Naive thymus-derived CD4-positive, alpha-beta T cell (primary cell): ENCODE measurements around the gene CD44. TPM values are rescaled to one million over a fixed set of nuclear protein-coding genes. Genes with fewer than 3 reads are reported as not detected.

Source experiments
- ATAC-seq: fragments of 150-1000 bp; cut with Tn5 transposase; 2 replicates; pipeline ENCODE4 v1.10.0; 2021; ENCODE audit warnings: mild to moderate bottlenecking, moderate library complexity
- CTCF ChIA-PET: fragments of 350-600 bp; sonication (Branson Sonifier 250); formaldehyde crosslinking; loops from one replicate; lab custom pipeline; 2021; ENCODE audit warnings: antibody characterized with exemption; lab: Charles Lee
- POLR2A ChIA-PET: fragments of 350-600 bp; sonication (Branson Sonifier 250); formaldehyde crosslinking; loops from one replicate; lab custom pipeline; 2021; ENCODE audit warnings: antibody characterized with exemption, inconsistent platforms; lab: Charles Lee
- DNase-seq, 9 donors: peaks; one replicate each; pipeline versions ENCODE4 v3.0.0 to v3.0.0-alpha.2; 2020 to 2022; ENCODE audit warnings: mixed read lengths in 1 of 9
- H3K27ac ChIP-seq: one replicate; pipeline ENCODE4 v1.7.0; 2013; ENCODE audit warnings: mild to moderate bottlenecking, low read depth, low read length, moderate library complexity
- H3K27me3 ChIP-seq, 2 donors: one replicate each; pipeline ENCODE4 v1.7.0; 2013; ENCODE audit warnings: low read length in 2 of 2, mild to moderate bottlenecking in 2 of 2, moderate library complexity in 2 of 2; ENCODE audit not compliant: control insufficient read depth in 2 of 2, insufficient read depth in 2 of 2
- H3K36me3 ChIP-seq, 3 experiments: 1 replicate in 2 of 3; 2 replicates in 1 of 3; pipeline ENCODE4 v1.7.0; 2013; ENCODE audit warnings: low read length in 3 of 3, mild to moderate bottlenecking in 3 of 3, moderate library complexity in 1 of 3; ENCODE audit not compliant: insufficient read depth in 3 of 3, control insufficient read depth in 2 of 3
- H3K4me1 ChIP-seq, 2 donors: one replicate each; pipeline ENCODE4 v1.7.0; 2013; ENCODE audit warnings: low read length in 2 of 2, mild to moderate bottlenecking in 2 of 2, moderate library complexity in 1 of 2; ENCODE audit not compliant: control insufficient read depth in 2 of 2, insufficient read depth in 2 of 2
- H3K4me3 ChIP-seq: 2 replicates; pipeline ENCODE4 v1.7.0; 2013; ENCODE audit warnings: mild to moderate bottlenecking, low read length
- H3K9me3 ChIP-seq, 3 experiments: 1 replicate in 2 of 3; 2 replicates in 1 of 3; pipeline ENCODE4 v1.7.0; 2013; ENCODE audit warnings: low read length in 3 of 3; ENCODE audit not compliant: control insufficient read depth in 2 of 3
- H3K27ac Mint-ChIP-seq, 9 donors: one replicate each; pipeline ENCODE4 v1.8.0; 2020 to 2022; ENCODE audit warnings: mixed read lengths in 9 of 9, mild to moderate bottlenecking in 8 of 9, moderate library complexity in 5 of 9, inconsistent platforms in 2 of 9
- H3K27me3 Mint-ChIP-seq, 5 donors: one replicate each; pipeline ENCODE4 v1.8.0; 2021 to 2022; ENCODE audit warnings: mixed read lengths in 5 of 5, mild to moderate bottlenecking in 1 of 5
- H3K36me3 Mint-ChIP-seq, 5 donors: one replicate each; pipeline ENCODE4 v1.8.0; 2020 to 2022; ENCODE audit warnings: mixed read lengths in 5 of 5, mild to moderate bottlenecking in 3 of 5, inconsistent platforms in 1 of 5
- H3K4me1 Mint-ChIP-seq, 7 donors: one replicate each; pipeline ENCODE4 v1.8.0; 2020 to 2022; ENCODE audit warnings: mixed read lengths in 7 of 7, mild to moderate bottlenecking in 3 of 7, inconsistent platforms in 1 of 7
- H3K4me3 Mint-ChIP-seq, 10 donors: one replicate each; pipeline ENCODE4 v1.8.0; 2020 to 2022; ENCODE audit warnings: mild to moderate bottlenecking in 10 of 10, mixed read lengths in 10 of 10, moderate library complexity in 6 of 10, inconsistent platforms in 2 of 10
- H3K9me3 Mint-ChIP-seq, 11 donors: one replicate each; pipeline ENCODE4 v1.8.0; 2020 to 2022; ENCODE audit warnings: mixed read lengths in 11 of 11, mild to moderate bottlenecking in 4 of 11, inconsistent platforms in 1 of 11, moderate library complexity in 1 of 11
- intact Hi-C, 2 donors: fragments of 100-400 bp; cut with micrococcal nuclease; formaldehyde crosslinking; loops; one replicate each; pipeline ENCODE4 v1.15.1; 2023
- polyA plus RNA-seq, 2 donors: library from polyadenylated mRNA; unstranded; fragments of 300-500 nt; fragmentation: Illumina TruSeq; gene quantifications; one replicate each; pipeline ENCODE4 v1.2.3, GENCODE V29; 2021
- total RNA-seq, 6 experiments: library from RNA in 5 of 6; stranded (reverse) in 5 of 6; gene quantifications; 1 replicate in 5 of 6; 2 replicates in 1 of 6; pipeline ENCODE4 v1.2.3 and lab custom pipeline; 2021 to 2026

CD44 gene
- total and polyA plus RNA-seq, 7 experiments from 2014 or later: 332 to 1,223 (median 755) TPM

GRCh38 chr11:35138058-35138457 lies 913 bp upstream of the CD44 start:
- peaks cover 0 to 13% (median 0%) of the 10 kb centered on the region in 5 donors for H3K27me3 Mint-ChIP-seq
- Histone ChIP-seq H3K27ac (peak overlapping the region; percentile 88), H3K9me3 (no peaks in the 10 kb centered on the region), H3K4me1 (peaks cover 24 to 27% of the 10 kb centered on the region in 2 donors), H3K4me3 (peak overlapping the region; percentile 97), H3K36me3 (peaks cover 0 to 11% (median 0%) of the 10 kb centered on the region in 3 experiments), H3K27me3 (no peaks in the 10 kb centered on the region)
- peaks cover 35 to 57% (median 46%) of the 10 kb centered on the region in 7 donors for H3K4me1 Mint-ChIP-seq
- ChIA-PET POLR2A (interaction anchor here (0.8 to 6.8 kb wide), 18 partner anchors 14 to 139 kb away, joined by 3 to 185 read pairs (median 12); no protein-coding TSS in a partner anchor), CTCF (interaction anchor here (1.0 to 5.7 kb wide), 3 partner anchors 28 to 137 kb away, joined by 5 to 33 read pairs (median 5); no protein-coding TSS in a partner anchor)
- H3K9me3 Mint-ChIP-seq: peaks cover 0 to 1% (median 0%) of the 10 kb centered on the region in 11 donors
- ATAC-seq (no peak), DNase-seq (no peak)
- peaks cover 0 to 31% (median 3%) of the 10 kb centered on the region in 5 donors for H3K36me3 Mint-ChIP-seq
- intact Hi-C loops: loop anchor here (1.0 to 2.0 kb wide), 4 partner anchors 8 to 99 kb away; no protein-coding TSS in a partner anchor
- peak overlapping the region; percentile 79 to 100 (median 95) for H3K27ac Mint-ChIP-seq
- H3K4me3 Mint-ChIP-seq: peak overlapping the region; percentile 90 to 100 (median 96)

- Mint-ChIP-seq H3K4me1 (peaks cover 37 to 57% (median 47%) of the 10 kb centered on the region in 7 donors), H3K27ac (peak overlapping the region; percentile 79 to 100 (median 95)), H3K4me3 (peak overlapping the region; percentile 90 to 100 (median 96)), H3K9me3 (peaks cover 0 to 1% (median 0%) of the 10 kb centered on the region in 11 donors), H3K36me3 (peaks cover 0 to 34% (median 3%) of the 10 kb centered on the region in 5 donors), H3K27me3 (peaks cover 0 to 10% (median 0%) of the 10 kb centered on the region in 5 donors)
- ChIA-PET CTCF (interaction anchor here (1.0 to 5.7 kb wide), 6 partner anchors 13 to 138 kb away, joined by 3 to 33 read pairs (median 4); no protein-coding TSS in a partner anchor), POLR2A (interaction anchor here (0.7 to 6.8 kb wide), 25 partner anchors 12 to 140 kb away, joined by 3 to 185 read pairs (median 13); no protein-coding TSS in a partner anchor)
- ATAC-seq: no peak
- DNase-seq: no peak
- H3K9me3 ChIP-seq: no peaks in the 10 kb centered on the region
- H3K27ac ChIP-seq: peak overlapping the region; percentile 88
- peaks cover 29 to 32% of the 10 kb centered on the region in 2 donors for H3K4me1 ChIP-seq
- intact Hi-C loops: loop anchor here (1.0 to 2.0 kb wide), 4 partner anchors 8 to 98 kb away; no protein-coding TSS in a partner anchor
- no peaks in the 10 kb centered on the region for H3K27me3 ChIP-seq
- peak overlapping the region; percentile 97 for H3K4me3 ChIP-seq
- peaks cover 0 to 12% (median 0%) of the 10 kb centered on the region in 3 experiments for H3K36me3 ChIP-seq
Measured at GRCh38 chr11:35138606-35138942, 397 bp upstream of the CD44 start.

GRCh38 chr11:35139722-35140282 lies 831 bp downstream of the CD44 start:
- ATAC-seq: no peak
- peaks cover 0 to 15% (median 0%) of the 10 kb centered on the region in 3 experiments for H3K36me3 ChIP-seq

GRCh38 chr11:35141071-35141470 lies 2.1 kb downstream of the CD44 start:
- H3K27ac ChIP-seq: peak overlapping the region; percentile 88
- H3K4me3 Mint-ChIP-seq: peak overlapping the region; percentile 90 to 100 (median 96)
- peak overlapping the region; percentile 79 to 100 (median 95) for H3K27ac Mint-ChIP-seq
- ATAC-seq (no peak), DNase-seq (no peak)
- CTCF ChIA-PET: interaction anchor here (0.7 to 5.7 kb wide), 17 partner anchors 9 to 248 kb away, joined by 3 to 33 read pairs (median 4); no protein-coding TSS in a partner anchor
- POLR2A ChIA-PET: interaction anchor here (0.5 to 6.8 kb wide), 29 partner anchors 9 to 206 kb away, joined by 3 to 185 read pairs (median 7); no protein-coding TSS in a partner anchor
- H3K36me3 Mint-ChIP-seq: peaks cover 0 to 52% (median 14%) of the 10 kb centered on the region in 5 donors
- peak overlapping the region; percentile 97 for H3K4me3 ChIP-seq
- H3K27me3 Mint-ChIP-seq: peaks cover 0 to 4% (median 0%) of the 10 kb centered on the region in 5 donors
- no peaks in the 10 kb centered on the region for H3K27me3 ChIP-seq
- intact Hi-C loops: loop anchor here (1.0 to 5.0 kb wide), 5 partner anchors 22 to 224 kb away; partner anchors contain the start of genes APIP (in 1 of the 2) and PDHX (in 1 of the 2)
- peaks cover 53 to 76% (median 65%) of the 10 kb centered on the region in 7 donors for H3K4me1 Mint-ChIP-seq
- H3K36me3 ChIP-seq: peaks cover 0 to 15% (median 0%) of the 10 kb centered on the region in 3 experiments
- H3K9me3 Mint-ChIP-seq: peaks cover 0 to 1% (median 0%) of the 10 kb centered on the region in 11 donors
- H3K4me1 ChIP-seq: peaks cover 52 to 55% of the 10 kb centered on the region in 2 donors
- no peaks in the 10 kb centered on the region for H3K9me3 ChIP-seq

More at GRCh38 chr11:35139722-35140282, 831 bp downstream of the CD44 start:
- Histone ChIP-seq H3K9me3 (no peaks in the 10 kb centered on the region), H3K4me3 (peak overlapping the region; percentile 97), H3K4me1 (peaks cover 39 to 43% of the 10 kb centered on the region in 2 donors), H3K27me3 (no peaks in the 10 kb centered on the region), H3K27ac (peak overlapping the region; percentile 88)
- CTCF ChIA-PET: interaction anchor here (0.8 to 5.7 kb wide), 18 partner anchors 11 to 166 kb away, joined by 3 to 33 read pairs (median 4); no protein-coding TSS in a partner anchor
- DNase-seq: no peak
- peaks cover 44 to 65% (median 53%) of the 10 kb centered on the region in 7 donors for H3K4me1 Mint-ChIP-seq
- H3K27me3 Mint-ChIP-seq: peaks cover 0 to 4% (median 0%) of the 10 kb centered on the region in 5 donors
- H3K4me3 Mint-ChIP-seq: peak overlapping the region; percentile 90 to 100 (median 96)
- peak overlapping the region; percentile 79 to 100 (median 95) for H3K27ac Mint-ChIP-seq
- intact Hi-C loops: loop anchor here (1.0 to 5.0 kb wide), 13 partner anchors 18 to 223 kb away; partner anchors contain the start of genes APIP (in 1 of the 2) and PDHX (in 1 of the 2)
- H3K36me3 Mint-ChIP-seq: peaks cover 0 to 40% (median 4%) of the 10 kb centered on the region in 5 donors
- POLR2A ChIA-PET: interaction anchor here (0.6 to 6.8 kb wide), 38 partner anchors 10 to 255 kb away, joined by 3 to 185 read pairs (median 6); no protein-coding TSS in a partner anchor
- H3K9me3 Mint-ChIP-seq: peaks cover 0 to 1% (median 0%) of the 10 kb centered on the region in 11 donors

- DNase-seq: no peak
- peaks cover 0 to 57% (median 19%) of the 10 kb centered on the region in 5 donors for H3K36me3 Mint-ChIP-seq
Measured at GRCh38 chr11:35141571-35141971, 2.6 kb downstream of the CD44 start.

More at GRCh38 chr11:35141571-35141971, 2.6 kb downstream of the CD44 start:
- Histone ChIP-seq H3K4me1 (peaks cover 57 to 60% of the 10 kb centered on the region in 2 donors), H3K27ac (peak overlapping the region; percentile 88), H3K4me3 (peak overlapping the region; percentile 97), H3K36me3 (peaks cover 0 to 15% (median 0%) of the 10 kb centered on the region in 3 experiments), H3K27me3 (no peaks in the 10 kb centered on the region), H3K9me3 (no peaks in the 10 kb centered on the region)
- no peak for ATAC-seq
- peaks cover 58 to 80% (median 70%) of the 10 kb centered on the region in 7 donors for H3K4me1 Mint-ChIP-seq
- peaks cover 0 to 4% (median 0%) of the 10 kb centered on the region in 5 donors for H3K27me3 Mint-ChIP-seq
- ChIA-PET CTCF (interaction anchor here (0.7 to 5.7 kb wide), 14 partner anchors 25 to 248 kb away, joined by 3 to 33 read pairs (median 4); no protein-coding TSS in a partner anchor), POLR2A (interaction anchor here (0.6 to 6.8 kb wide), 21 partner anchors 13 to 190 kb away, joined by 3 to 185 read pairs (median 5); no protein-coding TSS in a partner anchor)
- H3K9me3 Mint-ChIP-seq: peaks cover 0 to 1% (median 0%) of the 10 kb centered on the region in 11 donors
- H3K27ac Mint-ChIP-seq: peak overlapping the region; percentile 79 to 100 (median 95)
- peak overlapping the region; percentile 90 to 100 (median 96) for H3K4me3 Mint-ChIP-seq
- intact Hi-C loops: loop anchor here (1.0 to 5.0 kb wide), 5 partner anchors 22 to 225 kb away; partner anchors contain the start of genes APIP (in 1 of the 2) and PDHX (in 1 of the 2)
